ACC112 (cell line): Measurements from ENCODE around the gene CFI.
A peak's percentile ranks its signal among the peaks of the same experiment; 100 is the strongest.

Experiments used
- H2AFZ ChIP-seq: fragments of 200-600 bp; sonication (generic); one replicate; pipeline ENCODE4 v1.6.0; 2017; ENCODE audit warnings: antibody characterized with exemption, low read length; ENCODE audit not compliant: unreplicated experiment
- H3K27ac ChIP-seq: fragments of 200-600 bp; sonication (generic); 2 replicates; pipeline ENCODE4 v1.5.1; 2014; ENCODE audit warnings: low read depth, mild to moderate bottlenecking, antibody characterized with exemption, low read length, moderate library complexity
- H3K27me3 ChIP-seq: fragments of 200-600 bp; sonication (generic); 2 replicates; pipeline ENCODE4 v1.6.1; 2014; ENCODE audit warnings: mild to moderate bottlenecking, antibody characterized with exemption, low read length, moderate library complexity, mixed read lengths; ENCODE audit not compliant: insufficient read depth
- H3K36me3 ChIP-seq: fragments of 200-600 bp; sonication (generic); 2 replicates; pipeline ENCODE4 v1.6.1; 2016; ENCODE audit warnings: mild to moderate bottlenecking, antibody characterized with exemption, low read length, moderate library complexity, mixed read lengths; ENCODE audit not compliant: insufficient read depth
- H3K4me1 ChIP-seq: fragments of 200-600 bp; sonication (generic); one replicate; pipeline ENCODE4 v1.6.1; 2016; ENCODE audit warnings: low read length, mixed read lengths; ENCODE audit not compliant: insufficient read depth, unreplicated experiment, control insufficient read depth
- H3K4me3 ChIP-seq: fragments of 200-600 bp; sonication (generic); 2 replicates; pipeline ENCODE4 v1.5.1; 2014; ENCODE audit warnings: mild to moderate bottlenecking, low read depth, low read length
- H3K79me2 ChIP-seq: fragments of 200-600 bp; sonication (generic); one replicate; pipeline ENCODE4 v1.6.0; 2016; ENCODE audit warnings: low read length; ENCODE audit not compliant: control insufficient read depth, unreplicated experiment, insufficient read depth

CFI gene

DNA sequence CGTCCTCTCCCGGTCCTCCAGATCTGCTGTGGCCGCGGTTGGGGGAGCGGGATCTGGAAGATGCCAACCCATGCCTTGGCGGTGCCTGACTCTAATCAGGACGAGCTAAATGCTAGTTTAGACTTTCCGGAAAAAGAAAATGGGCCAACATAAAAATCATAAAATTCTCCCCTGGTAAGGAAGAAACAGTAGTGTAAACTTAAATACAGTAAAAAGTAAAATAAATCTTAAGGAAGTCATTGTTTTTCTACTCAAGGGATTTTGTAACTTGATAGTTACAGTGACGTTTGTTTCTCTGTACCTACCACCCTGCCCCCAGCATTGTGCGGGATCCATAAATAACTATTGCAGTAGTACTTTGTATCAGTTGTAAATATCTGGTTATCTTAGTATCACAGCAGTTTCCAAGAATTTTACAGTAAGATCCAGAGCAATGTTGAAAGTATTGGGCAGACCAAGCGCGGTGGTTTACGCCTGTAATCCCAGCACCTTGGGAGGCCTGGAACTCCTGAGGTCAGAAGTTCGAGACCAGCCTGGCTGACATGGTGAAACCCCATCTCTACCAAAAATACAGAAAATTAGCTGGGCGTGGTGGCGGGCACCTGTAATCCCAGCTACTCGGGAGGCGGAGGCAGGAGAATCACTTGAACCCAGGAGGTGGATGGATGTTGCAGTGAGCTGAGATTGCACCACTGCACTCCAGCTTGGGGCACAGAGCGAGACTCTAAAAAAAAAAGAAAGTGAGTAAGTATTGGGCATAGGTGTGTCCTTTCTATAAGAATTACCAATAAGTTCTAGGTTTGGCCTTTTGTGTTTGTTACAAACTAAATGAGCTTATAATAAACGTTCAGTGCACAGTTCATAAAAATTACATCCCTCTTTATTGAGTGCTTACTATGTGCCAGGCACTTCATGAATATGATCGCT, 70.9 kb downstream of the CFI start:
- no peaks in the 10 kb centered on the region for H3K36me3 ChIP-seq
- H3K4me1 ChIP-seq, result peaks cover 9% of the 10 kb centered on the region
- peaks cover 3% of the 10 kb centered on the region for H3K79me2 ChIP-seq
- peak overlapping the region; percentile 82 for H3K4me3 ChIP-seq
- peak overlapping the region; percentile 22; the same call in 1 of the 2 replicates for H3K27ac ChIP-seq
- H2AFZ ChIP-seq, result peak overlapping the region; percentile 98
- H3K27me3 ChIP-seq, result no peaks in the 10 kb centered on the region

DNA sequence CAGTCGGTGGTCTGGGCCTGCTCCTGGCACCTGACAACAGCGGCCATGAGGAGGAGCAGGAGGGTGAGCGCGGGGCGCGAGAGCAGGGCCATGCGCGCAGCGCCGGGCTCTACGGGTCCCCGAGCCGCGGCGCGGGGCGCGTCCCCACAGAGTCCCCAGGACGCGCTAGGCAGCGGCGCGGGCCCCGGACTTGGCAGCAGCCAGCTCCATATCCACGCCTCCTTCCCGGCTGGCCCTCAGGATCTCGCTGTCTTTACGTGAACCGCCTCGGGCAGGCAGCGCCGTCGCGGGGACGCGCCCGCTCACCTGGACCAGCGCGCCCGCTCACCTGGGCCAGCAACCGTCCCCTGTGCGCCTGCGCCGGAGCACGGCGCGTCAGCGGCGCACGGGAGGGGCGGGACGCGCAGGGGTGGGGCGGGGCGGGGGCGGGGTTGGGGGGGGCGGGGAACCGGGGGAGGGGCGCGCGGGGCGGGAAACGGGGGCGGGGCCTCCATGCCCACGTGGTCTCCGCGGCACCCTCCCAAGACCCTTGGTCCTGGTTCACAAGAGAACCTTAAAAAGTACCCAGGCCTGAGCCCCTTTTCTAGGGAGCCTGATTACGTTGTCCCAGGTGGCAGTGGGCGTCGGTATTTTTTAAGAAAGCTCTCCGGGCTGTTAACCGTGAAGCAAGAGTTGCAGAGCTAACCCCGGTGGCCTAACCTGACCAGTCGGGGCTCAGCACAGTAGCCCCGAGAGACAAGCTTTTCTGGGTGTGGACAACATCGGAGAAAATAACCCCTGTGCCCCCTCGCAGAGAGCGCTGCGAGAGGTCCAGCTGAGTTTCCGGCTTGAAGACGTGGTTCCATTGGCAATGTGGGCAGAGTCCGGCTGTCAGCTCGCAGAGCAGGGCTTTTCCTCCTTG, 71.8 kb downstream of the CFI start, which contains the start of gene PLA2G12A:
Gene PLA2G12A, minus strand, starts transcription at position 353 of the 901 bp plus-strand sequence. Its CDS starts 261 bp downstream, at position 92.
- H3K27me3 ChIP-seq, result no peaks in the 10 kb centered on the region
- H2AFZ ChIP-seq, result peak within 1 kb of the TSS; percentile 98
- peaks cover 9% of the 10 kb centered on the region for H3K4me1 ChIP-seq
- peak within 1 kb of the TSS; percentile 22; the same call in 1 of the 2 replicates for H3K27ac ChIP-seq
- peak within 1 kb of the TSS; percentile 82 for H3K4me3 ChIP-seq
- no peaks in the 10 kb centered on the region for H3K36me3 ChIP-seq
- H3K79me2 ChIP-seq, result peaks cover 4% of the 10 kb centered on the region

DNA sequence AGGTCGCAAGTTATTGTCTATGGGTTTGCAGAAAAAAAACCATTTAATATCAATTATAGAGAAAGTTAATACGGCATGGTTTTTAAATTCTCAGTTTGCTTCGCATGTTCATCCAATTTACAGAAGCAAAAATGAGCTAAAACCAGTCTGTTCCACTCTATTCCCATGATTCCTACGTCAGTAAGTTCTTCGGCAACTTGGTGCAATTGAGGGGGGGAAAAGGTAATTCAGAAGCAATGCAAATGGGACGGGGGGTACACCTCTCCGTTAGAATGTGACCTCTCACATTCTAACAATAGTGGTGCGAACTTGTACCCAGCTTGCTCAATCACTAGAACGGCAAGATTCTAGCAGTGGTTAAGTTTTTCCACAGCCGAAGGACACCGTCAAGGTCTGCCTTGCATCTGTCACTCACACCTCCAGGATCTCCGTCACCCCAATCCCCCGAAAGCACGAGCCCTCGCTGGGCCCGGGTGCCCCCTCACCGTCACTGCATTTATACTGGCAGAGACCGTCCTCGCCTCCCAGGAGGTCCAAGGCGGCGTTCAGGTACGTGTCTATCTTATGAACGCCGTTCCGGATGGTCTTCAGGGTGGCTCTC, 72.6 kb downstream of the CFI start:
- Histone ChIP-seq H3K27me3 (no peaks in the 10 kb centered on the region), H3K27ac (no peak overlapping the region), H2AFZ (peak overlapping the region; percentile 97), H3K79me2 (peaks cover 4% of the 10 kb centered on the region), H3K36me3 (no peaks in the 10 kb centered on the region), H3K4me3 (peak overlapping the region; percentile 82), H3K4me1 (peaks cover 9% of the 10 kb centered on the region)

GRCh38 chr4:109728385-109728784, 73.4 kb downstream of the CFI start:
- peaks cover 4% of the 10 kb centered on the region for H3K79me2 ChIP-seq
- H3K27ac ChIP-seq, result no peak overlapping the region
- H3K4me3 ChIP-seq, result peak overlapping the region; percentile 82
- H3K4me1 ChIP-seq, result peaks cover 9% of the 10 kb centered on the region
- H2AFZ ChIP-seq, result no peak overlapping the region
- no peaks in the 10 kb centered on the region for H3K36me3 ChIP-seq
- no peaks in the 10 kb centered on the region for H3K27me3 ChIP-seq

GRCh38 chr4:109723110-109723509, 78.7 kb downstream of the CFI start:
- 0 out of 2 replicates have a peak, but pooled peaks cover 3% of the 10 kb centered on the region for H3K36me3 ChIP-seq
- H3K27me3 ChIP-seq, result no peaks in the 10 kb centered on the region
- H3K4me1 ChIP-seq, result peaks cover 3% of the 10 kb centered on the region
- no peak overlapping the region for H3K27ac ChIP-seq
- H3K4me3 ChIP-seq, result no peak overlapping the region
- no peak overlapping the region for H2AFZ ChIP-seq
- H3K79me2 ChIP-seq, result peaks cover 4% of the 10 kb centered on the region

DNA sequence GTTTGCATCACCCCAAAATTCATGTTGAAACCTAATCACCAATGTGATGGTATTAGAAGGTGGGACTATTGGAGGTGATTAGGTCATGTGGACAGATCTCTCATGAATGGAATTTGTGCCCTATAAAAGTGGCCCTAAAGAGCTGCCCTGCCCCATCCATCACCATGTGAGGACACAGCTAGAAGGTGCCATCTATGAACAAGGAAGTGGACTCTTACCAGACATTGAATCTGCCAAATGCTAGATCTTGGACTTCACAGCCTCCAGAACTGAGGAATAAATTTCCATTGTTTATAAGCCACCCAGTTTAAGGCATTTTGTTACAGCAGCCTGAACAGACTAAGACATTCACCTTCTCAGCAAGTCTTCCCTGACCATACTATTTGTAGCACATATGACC, 79.4 kb downstream of the CFI start:
- peaks cover 3% of the 10 kb centered on the region; the same call in 1 of the 2 replicates for H3K36me3 ChIP-seq
- H3K4me1 ChIP-seq, result no peaks in the 10 kb centered on the region
- no peaks in the 10 kb centered on the region for H3K27me3 ChIP-seq
- no peak overlapping the region for H3K27ac ChIP-seq
- H3K79me2 ChIP-seq, result peaks cover 4% of the 10 kb centered on the region
- no peak overlapping the region for H2AFZ ChIP-seq
- no peak overlapping the region for H3K4me3 ChIP-seq

GRCh38 chr4:109721033-109721432, 80.8 kb downstream of the CFI start:
- H3K27ac ChIP-seq, result no peak overlapping the region
- H3K4me3 ChIP-seq, result no peak overlapping the region
- H3K4me1 ChIP-seq, result no peaks in the 10 kb centered on the region
- H3K27me3 ChIP-seq, result no peaks in the 10 kb centered on the region
- H3K36me3 ChIP-seq, result peaks cover 3% of the 10 kb centered on the region; the same call in 1 of the 2 replicates
- no peak overlapping the region for H2AFZ ChIP-seq
- peaks cover 3% of the 10 kb centered on the region for H3K79me2 ChIP-seq

DNA sequence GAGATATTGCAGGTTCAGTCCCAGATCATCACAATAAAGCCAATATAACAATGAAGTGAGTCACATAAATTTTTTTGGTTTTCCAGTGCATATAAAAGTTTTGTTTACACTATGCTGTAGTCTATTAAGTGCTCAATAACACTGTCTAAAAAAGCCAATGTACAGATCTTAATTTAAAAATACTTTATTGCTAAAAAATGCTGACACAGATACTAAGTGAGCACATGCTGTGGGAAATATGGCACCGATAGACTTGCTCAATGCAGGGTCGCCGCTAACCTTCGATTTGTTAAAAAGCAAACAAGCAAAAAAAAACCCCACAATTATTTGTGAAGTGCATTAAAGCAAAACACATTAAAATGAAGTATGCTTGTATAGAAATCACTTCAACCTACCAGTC, 82.2 kb downstream of the CFI start:
- Histone ChIP-seq H3K27me3 (no peaks in the 10 kb centered on the region), H3K79me2 (no peaks in the 10 kb centered on the region), H3K36me3 (peaks cover 3% of the 10 kb centered on the region; the same call in 1 of the 2 replicates), H3K4me1 (no peaks in the 10 kb centered on the region), H3K4me3 (no peak overlapping the region), H3K27ac (no peak overlapping the region), H2AFZ (no peak overlapping the region)

DNA sequence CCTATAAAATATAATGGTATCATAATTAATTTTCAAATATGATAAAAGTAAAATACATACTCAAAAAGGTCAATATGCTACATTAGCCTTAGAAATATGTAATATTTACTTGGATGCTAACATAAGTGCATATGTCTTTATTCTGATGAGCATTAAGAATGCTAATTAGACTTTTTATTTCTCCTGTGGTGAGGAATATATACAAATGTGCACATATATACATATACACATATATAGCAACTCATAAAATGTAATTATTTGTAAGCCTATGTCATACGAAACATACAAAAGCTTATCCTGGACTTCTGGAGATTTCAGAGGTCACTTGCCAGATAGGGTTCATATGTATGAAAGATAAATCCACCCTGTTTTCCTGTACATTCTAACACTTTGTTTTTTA, 83.0 kb downstream of the CFI start:
- Histone ChIP-seq H2AFZ (no peak overlapping the region), H3K27ac (no peak overlapping the region), H3K36me3 (peaks cover 3% of the 10 kb centered on the region; the same call in 1 of the 2 replicates), H3K27me3 (no peaks in the 10 kb centered on the region), H3K4me3 (no peak overlapping the region), H3K79me2 (no peaks in the 10 kb centered on the region), H3K4me1 (no peaks in the 10 kb centered on the region)

GRCh38 chr4:109713500-109713899, 88.3 kb downstream of the CFI start:
- H3K27ac ChIP-seq, result no peak overlapping the region
- no peaks in the 10 kb centered on the region; the same call in 1 of the 2 replicates for H3K36me3 ChIP-seq
- H2AFZ ChIP-seq, result no peak overlapping the region

More at GRCh38 chr4:109713500-109713899, 88.3 kb downstream of the CFI start:
- Histone ChIP-seq H3K27me3 (no peaks in the 10 kb centered on the region), H3K4me3 (no peak overlapping the region), H3K4me1 (no peaks in the 10 kb centered on the region), H3K79me2 (no peaks in the 10 kb centered on the region)
